Uterus (tissue), 2 donors: Measurements from ENCODE around the gene NEB.

Experiments used
- POLR2A ChIP-seq, 2 donors: fragments of 450-650 bp; IDR thresholded peaks; one replicate each; pipeline ENCODE4 v1.6.1; 2016; ENCODE audit warnings: antibody characterized with exemption in 2 of 2, mild to moderate bottlenecking in 1 of 2, moderate library complexity in 1 of 2
- TF ChIP-seq, protein P1 (sequence below), 4 experiments: fragments of 200-600 bp in 2 of 4; fragments of 450-650 bp in 2 of 4; sonication (generic) in 2 of 4; IDR thresholded peaks; one replicate each; pipeline ENCODE4 v1.5.1; 2016 to 2019; ENCODE audit warnings: antibody characterized with exemption in 4 of 4, mild to moderate bottlenecking in 2 of 4, moderate library complexity in 1 of 4

DNA sequence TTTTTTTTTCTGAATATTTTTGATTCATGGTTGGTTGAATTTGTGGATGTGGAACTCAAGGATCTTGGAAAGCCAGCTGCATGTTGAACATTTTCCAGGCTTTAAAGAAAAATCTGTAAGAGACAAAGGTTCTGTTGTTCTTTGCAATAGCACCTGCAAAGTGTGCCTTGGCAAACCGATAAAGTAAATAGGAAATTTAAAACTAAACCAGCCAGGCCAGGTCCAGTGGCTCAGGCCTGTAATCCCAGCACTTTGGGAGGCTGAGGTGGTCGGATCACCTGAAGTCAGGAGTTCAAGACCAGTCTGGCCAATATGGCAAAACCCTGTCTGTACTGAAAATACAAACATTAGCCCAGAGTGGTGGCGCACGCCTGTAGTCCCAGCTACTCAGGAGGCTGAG is 250.2 kb downstream of the NEB start:
- TF ChIP-seq, protein P1, sequence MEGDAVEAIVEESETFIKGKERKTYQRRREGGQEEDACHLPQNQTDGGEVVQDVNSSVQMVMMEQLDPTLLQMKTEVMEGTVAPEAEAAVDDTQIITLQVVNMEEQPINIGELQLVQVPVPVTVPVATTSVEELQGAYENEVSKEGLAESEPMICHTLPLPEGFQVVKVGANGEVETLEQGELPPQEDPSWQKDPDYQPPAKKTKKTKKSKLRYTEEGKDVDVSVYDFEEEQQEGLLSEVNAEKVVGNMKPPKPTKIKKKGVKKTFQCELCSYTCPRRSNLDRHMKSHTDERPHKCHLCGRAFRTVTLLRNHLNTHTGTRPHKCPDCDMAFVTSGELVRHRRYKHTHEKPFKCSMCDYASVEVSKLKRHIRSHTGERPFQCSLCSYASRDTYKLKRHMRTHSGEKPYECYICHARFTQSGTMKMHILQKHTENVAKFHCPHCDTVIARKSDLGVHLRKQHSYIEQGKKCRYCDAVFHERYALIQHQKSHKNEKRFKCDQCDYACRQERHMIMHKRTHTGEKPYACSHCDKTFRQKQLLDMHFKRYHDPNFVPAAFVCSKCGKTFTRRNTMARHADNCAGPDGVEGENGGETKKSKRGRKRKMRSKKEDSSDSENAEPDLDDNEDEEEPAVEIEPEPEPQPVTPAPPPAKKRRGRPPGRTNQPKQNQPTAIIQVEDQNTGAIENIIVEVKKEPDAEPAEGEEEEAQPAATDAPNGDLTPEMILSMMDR (IDR thresholded peaks at IDR 0.05), result no peak
- TF ChIP-seq POLR2A (IDR thresholded peaks at IDR 0.05), result no peak
